Measurements from ENCODE around the gene BANF1. TPM values are rescaled to one million over a fixed set of nuclear protein-coding genes. Genes with fewer than 3 reads are reported as not detected.
"Not testable (repeated sequence)": the region's sequence is repeated elsewhere in the genome, so short reads cannot be mapped to it uniquely, and the experiment has no call there.

The BANF1 gene
- total RNA-seq, 1 donor from 2014 or later = 167 TPM

DNA sequence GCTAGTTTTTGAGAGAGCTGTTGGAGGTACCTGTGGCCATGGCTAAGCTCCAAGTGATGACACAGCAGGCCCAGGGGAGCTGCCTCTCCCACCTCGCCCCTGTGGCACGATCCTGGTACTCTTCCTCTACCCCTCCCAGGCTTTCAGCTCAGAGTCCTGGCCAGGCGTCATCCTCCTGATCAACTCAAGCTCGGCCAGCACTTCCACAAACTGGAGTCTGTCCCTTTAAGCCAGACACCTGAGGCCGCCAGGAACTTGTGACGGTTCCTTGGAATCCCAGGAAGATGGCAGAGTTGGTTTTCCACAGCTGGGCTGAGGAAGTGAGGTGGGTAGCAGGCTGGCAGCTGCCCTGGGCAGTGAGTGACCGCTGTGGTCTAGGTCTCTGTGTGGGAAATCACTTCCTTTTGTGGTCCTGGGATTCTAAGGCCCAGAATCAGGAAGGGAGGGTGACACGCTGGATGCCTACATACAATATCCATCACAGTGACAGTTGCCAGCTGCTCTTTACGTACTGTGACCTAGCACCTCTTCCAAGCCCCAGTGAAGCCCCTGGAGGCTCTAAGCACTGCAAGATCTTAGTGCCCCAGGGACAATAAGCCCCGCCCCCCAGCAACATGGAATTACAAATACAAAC, 6.3 kb downstream of the BANF1 start:
- Histone ChIP-seq H3K9me3 (no peaks in the 10 kb centered on the region), H3K27ac (no peak overlapping the region), H3K27me3 (peaks cover 18% of the 10 kb centered on the region), H3K4me1 (peaks cover 9% of the 10 kb centered on the region), H3K36me3 (peaks cover 20% of the 10 kb centered on the region), H3K4me3 (no peak overlapping the region)
- no peak for ATAC-seq
- TF ChIP-seq, protein P1, sequence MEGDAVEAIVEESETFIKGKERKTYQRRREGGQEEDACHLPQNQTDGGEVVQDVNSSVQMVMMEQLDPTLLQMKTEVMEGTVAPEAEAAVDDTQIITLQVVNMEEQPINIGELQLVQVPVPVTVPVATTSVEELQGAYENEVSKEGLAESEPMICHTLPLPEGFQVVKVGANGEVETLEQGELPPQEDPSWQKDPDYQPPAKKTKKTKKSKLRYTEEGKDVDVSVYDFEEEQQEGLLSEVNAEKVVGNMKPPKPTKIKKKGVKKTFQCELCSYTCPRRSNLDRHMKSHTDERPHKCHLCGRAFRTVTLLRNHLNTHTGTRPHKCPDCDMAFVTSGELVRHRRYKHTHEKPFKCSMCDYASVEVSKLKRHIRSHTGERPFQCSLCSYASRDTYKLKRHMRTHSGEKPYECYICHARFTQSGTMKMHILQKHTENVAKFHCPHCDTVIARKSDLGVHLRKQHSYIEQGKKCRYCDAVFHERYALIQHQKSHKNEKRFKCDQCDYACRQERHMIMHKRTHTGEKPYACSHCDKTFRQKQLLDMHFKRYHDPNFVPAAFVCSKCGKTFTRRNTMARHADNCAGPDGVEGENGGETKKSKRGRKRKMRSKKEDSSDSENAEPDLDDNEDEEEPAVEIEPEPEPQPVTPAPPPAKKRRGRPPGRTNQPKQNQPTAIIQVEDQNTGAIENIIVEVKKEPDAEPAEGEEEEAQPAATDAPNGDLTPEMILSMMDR (IDR thresholded peaks at IDR 0.05) = no peak
- DNase-seq = no peak
- intact Hi-C loops (cut with DNase I) = no loop called here

DNA sequence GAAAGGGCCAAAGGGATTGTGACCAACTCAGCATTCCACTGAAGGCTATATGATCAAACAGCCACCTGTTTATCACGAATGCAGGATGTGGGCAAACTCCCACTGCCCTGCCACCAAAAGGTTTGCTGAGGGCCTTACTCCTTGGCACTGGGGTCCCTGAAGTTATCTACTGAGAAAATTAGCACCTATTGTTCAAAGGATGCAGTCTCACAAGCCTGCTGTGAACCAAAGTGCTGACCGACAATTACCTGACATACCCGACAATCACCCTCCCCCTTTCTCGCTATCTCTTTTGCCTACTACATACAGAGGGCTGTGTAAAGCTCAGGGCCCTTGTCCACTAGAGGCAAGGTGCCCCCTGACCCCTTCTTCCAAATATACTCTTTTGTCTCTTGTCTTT, 7.7 kb downstream of the BANF1 start:
- H3K4me1 ChIP-seq; H3K9me3 ChIP-seq; H3K36me3 ChIP-seq; H3K4me3 ChIP-seq; H3K27ac ChIP-seq; intact Hi-C loops (cut with DNase I); ATAC-seq; DNase-seq: not testable (repeated sequence)
- peaks cover 18% of the 10 kb centered on the region for H3K27me3 ChIP-seq

DNA sequence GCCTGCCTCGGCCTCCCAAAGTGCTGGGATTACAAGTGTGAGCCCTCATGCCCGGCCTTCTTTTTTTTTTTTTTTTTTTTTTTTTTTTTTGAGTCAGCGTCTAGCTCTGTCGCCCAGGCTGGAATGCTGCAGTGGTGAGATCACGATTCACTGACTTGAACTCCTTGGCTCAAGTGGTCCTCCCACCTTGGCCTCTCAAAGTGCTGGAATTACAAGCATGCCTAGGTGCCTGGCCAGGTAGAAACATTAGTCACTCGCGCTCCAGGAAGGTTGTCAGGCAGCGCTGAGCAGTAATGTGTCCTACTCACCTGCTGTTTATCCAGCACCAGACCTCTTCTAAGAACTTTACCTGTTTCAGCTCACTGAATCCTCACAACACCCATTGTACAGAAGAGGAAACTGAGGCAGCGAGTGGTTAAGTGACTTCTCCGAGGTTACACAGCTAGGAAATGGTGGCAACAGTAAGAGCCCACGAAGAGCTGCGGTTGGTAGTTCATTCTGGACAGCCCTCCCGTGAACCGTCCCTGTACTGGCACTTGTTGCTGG, 9.0 kb downstream of the BANF1 start:
- Histone ChIP-seq H3K9me3 (no peaks in the 10 kb centered on the region), H3K36me3 (no peaks in the 10 kb centered on the region), H3K27me3 (peaks cover 18% of the 10 kb centered on the region), H3K4me1 (peaks cover 9% of the 10 kb centered on the region), H3K4me3 (peak overlapping the region; percentile 29), H3K27ac (peak overlapping the region; percentile 72)
- ATAC-seq (peak; percentile 85), DNase-seq (peak; percentile 83)
- TF ChIP-seq, protein P1 (IDR thresholded peaks at IDR 0.05) = no peak
- intact Hi-C loops (cut with DNase I) = no loop called here

DNA sequence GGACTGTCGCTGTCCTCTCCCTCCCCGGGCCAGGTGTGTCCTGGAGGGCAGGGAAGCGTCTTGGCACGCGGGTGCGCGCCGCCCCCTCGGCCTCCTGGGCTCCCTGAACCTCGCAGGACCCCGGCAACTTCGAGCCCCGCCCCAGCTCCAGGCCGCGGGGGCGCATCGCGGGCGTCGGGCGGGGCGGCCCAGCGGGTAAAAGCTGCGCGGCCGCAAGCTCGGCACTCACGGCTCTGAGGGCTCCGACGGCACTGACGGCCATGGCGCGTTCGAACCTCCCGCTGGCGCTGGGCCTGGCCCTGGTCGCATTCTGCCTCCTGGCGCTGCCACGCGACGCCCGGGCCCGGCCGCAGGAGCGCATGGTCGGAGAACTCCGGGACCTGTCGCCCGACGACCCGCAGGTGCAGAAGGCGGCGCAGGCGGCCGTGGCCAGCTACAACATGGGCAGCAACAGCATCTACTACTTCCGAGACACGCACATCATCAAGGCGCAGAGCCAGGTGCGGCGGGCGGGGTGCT, 9.5 kb downstream of the BANF1 start, which contains the start of gene CST6:
Gene CST6 (plus strand): TSS at position 224 of the 519 bp plus-strand sequence. CDS start 37 bp downstream, at position 261.
- H3K27me3 ChIP-seq = peaks cover 18% of the 10 kb centered on the region
- ATAC-seq = peak; percentile 21
- DNase-seq = peak; percentile 72
- TF ChIP-seq, protein P1 (IDR thresholded peaks at IDR 0.05) = no peak
- peak within 1 kb of the TSS; percentile 72 for H3K27ac ChIP-seq
- peak within 1 kb of the TSS; percentile 29 for H3K4me3 ChIP-seq
- intact Hi-C loops (cut with DNase I) = no loop called here
- peaks cover 9% of the 10 kb centered on the region for H3K4me1 ChIP-seq
- H3K36me3 ChIP-seq = no peaks in the 10 kb centered on the region
- H3K9me3 ChIP-seq = no peaks in the 10 kb centered on the region

DNA sequence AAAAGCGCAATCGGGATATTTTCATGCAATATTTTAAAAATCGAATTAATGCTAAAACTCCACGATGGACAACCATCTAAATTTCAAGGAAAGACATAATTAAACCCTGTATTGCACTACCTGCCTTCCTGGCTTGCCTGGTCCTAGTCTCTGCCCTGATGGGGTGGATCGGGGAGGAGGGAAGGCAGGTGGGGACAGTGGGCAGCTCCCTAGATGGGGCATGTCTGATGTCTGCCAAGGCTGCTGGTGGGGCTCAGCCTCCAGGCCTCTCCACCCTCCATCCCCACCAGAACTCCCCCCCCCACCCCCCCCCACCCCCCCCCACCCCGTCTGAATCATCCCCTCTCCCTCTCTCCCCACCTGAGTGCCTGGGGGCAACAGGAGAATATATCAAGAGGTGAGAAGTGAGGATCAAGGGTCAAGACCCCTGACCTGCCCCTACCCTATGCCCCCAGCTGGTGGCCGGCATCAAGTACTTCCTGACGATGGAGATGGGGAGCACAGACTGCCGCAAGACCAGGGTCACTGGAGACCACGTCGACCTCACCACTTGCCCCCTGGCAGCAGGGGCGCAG, 10.2 kb downstream of the BANF1 start:
- intact Hi-C loops (cut with DNase I) = no loop called here
- ATAC-seq = no peak
- H3K27me3 ChIP-seq = peaks cover 18% of the 10 kb centered on the region
- H3K4me1 ChIP-seq = peaks cover 9% of the 10 kb centered on the region
- no peak for DNase-seq
- no peaks in the 10 kb centered on the region for H3K9me3 ChIP-seq
- TF ChIP-seq, protein P1 (IDR thresholded peaks at IDR 0.05) = no peak
- peak overlapping the region; percentile 29 for H3K4me3 ChIP-seq
- H3K27ac ChIP-seq = peak overlapping the region; percentile 72
- no peaks in the 10 kb centered on the region for H3K36me3 ChIP-seq
